Thoracic aorta (tissue), 2 donors: ENCODE data around the gene MIPEP. TPM values are rescaled to one million over a fixed set of nuclear protein-coding genes. Genes with fewer than 3 reads are reported as not detected.

Source experiments
- ATAC-seq: fragments of 150-250 bp; one replicate; pipeline ENCODE4 v1.8.0; 2017; ENCODE audit warnings: low read depth; ENCODE audit not compliant: insufficient number of reproducible peaks, low FRiP score
- DNase-seq: peaks from one replicate; pipeline ENCODE4 v3.0.0-alpha.2; 2020; ENCODE audit warnings: low spot score
- H3K27ac ChIP-seq, 2 donors: fragments of 200-600 bp; sonication (generic); 1 replicate in 1 of 2; 2 replicates in 1 of 2; pipeline ENCODE4 v1.5.1; 2016; ENCODE audit warnings: mild to moderate bottlenecking in 2 of 2, moderate library complexity in 2 of 2
- H3K27me3 ChIP-seq: fragments of 200-600 bp; sonication (generic); replicated peaks from 2 replicates; pipeline ENCODE4 v1.6.0; 2016; ENCODE audit warnings: mild to moderate bottlenecking; ENCODE audit not compliant: insufficient read depth
- H3K36me3 ChIP-seq: fragments of 200-600 bp; sonication (generic); one replicate; pipeline ENCODE4 v1.5.1; 2016
- H3K4me1 ChIP-seq, 2 donors: fragments of 200-600 bp; sonication (generic); 1 replicate in 1 of 2; 2 replicates in 1 of 2; pipeline versions ENCODE4 v1.5.1 to v1.6.0; 2016; ENCODE audit warnings: low read depth in 2 of 2, mild to moderate bottlenecking in 1 of 2; ENCODE audit not compliant: control insufficient read depth in 1 of 2
- H3K4me3 ChIP-seq: fragments of 200-600 bp; sonication (generic); 2 replicates; pipeline ENCODE4 v1.5.1; 2016; ENCODE audit warnings: mild to moderate bottlenecking
- H3K9me3 ChIP-seq: fragments of 200-600 bp; sonication (generic); 2 replicates; pipeline ENCODE4 v1.5.1; 2016
- total RNA-seq, 2 donors: library from RNA; depleted of rRNA; stranded (reverse); fragments of >200 nt; gene quantifications; one replicate each; pipeline versions ENCODE4 v1.1.0 to v1.2.3, GENCODE V29; 2016
- TF ChIP-seq, protein P1 (sequence below): fragments of 200-600 bp; sonication (generic); IDR thresholded peaks from one replicate; pipeline ENCODE4 v1.5.1; 2019; ENCODE audit warnings: antibody characterized with exemption

Gene MIPEP
- total RNA-seq, 2 donors from 2014 or later = 11.6 to 12.0 TPM

DNA sequence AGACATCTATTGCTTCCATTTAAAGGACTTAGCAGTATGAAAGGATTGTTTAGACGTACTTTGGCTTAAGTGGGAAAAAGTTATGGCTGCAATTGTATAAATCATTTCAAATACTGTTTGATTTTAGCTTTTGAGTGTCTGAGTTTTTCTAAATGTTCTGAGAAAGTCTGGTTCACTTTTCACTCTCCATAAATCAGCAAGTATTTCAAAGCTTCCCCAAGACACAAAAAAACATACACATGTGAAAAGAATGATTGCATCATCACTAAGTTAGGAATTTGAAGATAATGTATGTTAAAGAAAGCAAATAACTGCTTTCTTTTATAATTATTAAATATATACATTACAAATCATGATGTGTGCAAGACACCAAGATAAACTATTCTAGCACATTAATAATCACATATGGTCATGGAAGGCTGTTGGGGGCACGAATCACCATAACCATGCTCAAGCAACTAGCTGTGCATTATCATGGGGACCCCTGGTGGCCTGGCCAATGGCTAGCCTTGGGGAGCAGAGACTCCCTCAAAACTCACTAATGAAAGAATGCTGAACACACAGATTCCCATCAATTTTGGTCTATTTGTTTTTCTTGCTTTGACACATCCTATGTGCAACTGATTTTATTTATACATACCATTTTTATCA, 111.1 kb downstream of the MIPEP start:
- no peak for DNase-seq
- no peaks in the 10 kb centered on the region for H3K9me3 ChIP-seq
- no peaks in the 10 kb centered on the region for H3K36me3 ChIP-seq
- H3K27ac ChIP-seq = no peak overlapping the region
- no peak for ATAC-seq
- H3K4me1 ChIP-seq = no peaks in the 10 kb centered on the region
- no peaks in the 10 kb centered on the region for H3K27me3 ChIP-seq
- TF ChIP-seq, protein P1, sequence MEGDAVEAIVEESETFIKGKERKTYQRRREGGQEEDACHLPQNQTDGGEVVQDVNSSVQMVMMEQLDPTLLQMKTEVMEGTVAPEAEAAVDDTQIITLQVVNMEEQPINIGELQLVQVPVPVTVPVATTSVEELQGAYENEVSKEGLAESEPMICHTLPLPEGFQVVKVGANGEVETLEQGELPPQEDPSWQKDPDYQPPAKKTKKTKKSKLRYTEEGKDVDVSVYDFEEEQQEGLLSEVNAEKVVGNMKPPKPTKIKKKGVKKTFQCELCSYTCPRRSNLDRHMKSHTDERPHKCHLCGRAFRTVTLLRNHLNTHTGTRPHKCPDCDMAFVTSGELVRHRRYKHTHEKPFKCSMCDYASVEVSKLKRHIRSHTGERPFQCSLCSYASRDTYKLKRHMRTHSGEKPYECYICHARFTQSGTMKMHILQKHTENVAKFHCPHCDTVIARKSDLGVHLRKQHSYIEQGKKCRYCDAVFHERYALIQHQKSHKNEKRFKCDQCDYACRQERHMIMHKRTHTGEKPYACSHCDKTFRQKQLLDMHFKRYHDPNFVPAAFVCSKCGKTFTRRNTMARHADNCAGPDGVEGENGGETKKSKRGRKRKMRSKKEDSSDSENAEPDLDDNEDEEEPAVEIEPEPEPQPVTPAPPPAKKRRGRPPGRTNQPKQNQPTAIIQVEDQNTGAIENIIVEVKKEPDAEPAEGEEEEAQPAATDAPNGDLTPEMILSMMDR = no peak
- no peak overlapping the region for H3K4me3 ChIP-seq

DNA sequence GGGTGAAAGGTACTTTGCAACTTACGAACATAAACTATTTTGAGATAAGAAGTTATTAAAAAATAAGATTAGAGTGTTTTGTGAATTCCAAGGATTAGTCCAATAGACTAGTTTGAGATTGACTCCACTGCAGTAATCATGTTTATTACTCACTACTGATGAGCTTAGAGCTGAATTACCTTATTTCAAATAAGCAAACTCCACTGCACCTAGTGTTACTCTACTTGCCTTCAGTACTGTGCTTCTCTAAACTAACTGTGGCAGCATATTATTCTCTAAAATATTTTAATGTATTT, 111.7 kb downstream of the MIPEP start:
- Histone ChIP-seq H3K4me3 (no peak overlapping the region), H3K4me1 (no peaks in the 10 kb centered on the region), H3K36me3 (no peaks in the 10 kb centered on the region), H3K9me3 (no peaks in the 10 kb centered on the region), H3K27me3 (no peaks in the 10 kb centered on the region), H3K27ac (no peak overlapping the region)
- TF ChIP-seq, protein P1 = no peak
- ATAC-seq = no peak
- DNase-seq = no peak

DNA sequence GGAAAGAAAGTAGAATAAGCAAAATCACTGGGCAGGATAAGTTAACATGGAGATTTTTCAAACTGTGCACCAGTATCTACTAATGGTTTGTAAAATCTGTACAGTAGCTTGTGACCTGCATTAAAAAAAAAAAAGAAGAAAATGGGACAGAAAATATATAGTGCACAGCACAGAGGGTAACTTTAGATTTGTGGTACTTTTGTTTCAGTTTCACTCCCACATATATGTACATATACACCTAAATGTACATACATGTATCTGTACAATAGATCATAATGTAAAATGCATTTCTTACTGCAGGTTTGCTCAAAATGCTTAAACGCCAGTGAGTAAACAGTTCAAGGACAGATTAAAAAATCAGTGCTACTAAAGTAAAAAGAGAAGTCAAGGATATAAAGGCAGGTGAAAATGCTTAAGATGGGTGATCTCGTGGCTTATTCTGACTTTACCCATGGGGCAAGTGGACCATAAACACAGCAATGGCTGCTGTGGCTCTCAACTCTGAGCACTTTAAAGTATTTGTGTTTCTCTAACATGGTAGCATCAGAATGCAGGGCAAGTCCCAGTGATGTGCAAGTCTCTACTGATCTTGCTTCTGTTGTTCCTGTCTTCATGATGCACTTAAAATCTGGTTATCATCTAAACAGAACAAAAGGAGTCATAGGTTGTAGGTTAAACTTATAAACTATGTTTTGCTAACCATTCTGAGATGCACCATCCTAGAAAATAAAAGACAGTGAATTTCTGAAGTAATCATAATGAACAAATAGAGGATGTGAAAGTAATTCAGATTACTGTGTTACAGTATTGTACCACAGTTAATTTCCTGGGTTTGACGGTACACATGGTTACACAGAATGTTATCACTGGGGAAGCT, 112.3 kb downstream of the MIPEP start:
- DNase-seq (no peak), ATAC-seq (no peak)
- H3K4me1 ChIP-seq = no peaks in the 10 kb centered on the region
- no peaks in the 10 kb centered on the region for H3K9me3 ChIP-seq
- no peak overlapping the region for H3K27ac ChIP-seq
- no peak overlapping the region for H3K4me3 ChIP-seq
- H3K27me3 ChIP-seq = no peaks in the 10 kb centered on the region
- TF ChIP-seq, protein P1 = no peak
- H3K36me3 ChIP-seq = no peaks in the 10 kb centered on the region

DNA sequence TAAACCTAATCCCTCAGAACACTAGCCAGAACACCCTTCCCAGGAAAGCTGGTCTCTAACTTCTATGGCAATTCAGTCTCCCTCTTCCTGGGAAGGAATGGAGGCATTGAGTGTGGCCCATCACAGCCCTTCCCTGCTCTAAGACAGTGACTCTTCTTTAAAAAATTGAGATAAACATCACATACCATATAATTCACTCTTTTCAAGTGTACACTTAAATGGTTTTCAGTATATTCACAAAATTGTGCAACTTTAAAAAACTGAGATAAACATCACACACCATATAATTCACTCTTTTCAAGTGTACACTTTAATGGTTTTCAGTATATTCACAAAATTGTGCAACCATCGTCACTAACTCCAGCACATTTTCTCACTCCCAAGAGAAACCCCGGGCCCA, 116.5 kb downstream of the MIPEP start:
- Histone ChIP-seq H3K4me3 (no peak overlapping the region), H3K27ac (no peak overlapping the region), H3K27me3 (no peaks in the 10 kb centered on the region), H3K4me1 (no peaks in the 10 kb centered on the region), H3K36me3 (no peaks in the 10 kb centered on the region), H3K9me3 (no peaks in the 10 kb centered on the region)
- TF ChIP-seq, protein P1 = no peak
- DNase-seq (no peak), ATAC-seq (no peak)

DNA sequence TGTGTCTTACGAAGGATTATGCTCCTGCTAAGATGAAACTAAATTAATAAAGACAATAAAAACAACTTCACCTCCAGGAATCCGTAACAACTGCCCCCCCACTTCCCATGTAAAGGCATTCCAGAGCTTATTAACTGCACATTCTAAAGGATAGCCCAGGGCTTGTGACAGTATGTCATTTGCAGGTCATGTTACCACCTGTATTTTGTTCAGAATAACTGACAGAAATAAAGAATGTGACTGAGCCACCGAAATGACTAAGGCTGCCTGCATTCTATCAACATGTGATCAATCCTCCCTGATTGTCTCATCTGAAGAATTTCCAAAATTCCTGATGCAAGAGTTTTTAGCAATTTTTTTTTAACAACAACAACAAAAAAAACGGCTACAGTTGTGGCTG, 117.2 kb downstream of the MIPEP start:
- DNase-seq (no peak), ATAC-seq (no peak)

More for the DNA sequence above, 117.2 kb downstream of the MIPEP start:
- Histone ChIP-seq H3K4me3 (no peak overlapping the region), H3K4me1 (no peaks in the 10 kb centered on the region), H3K9me3 (no peaks in the 10 kb centered on the region), H3K27me3 (no peaks in the 10 kb centered on the region), H3K36me3 (no peaks in the 10 kb centered on the region), H3K27ac (no peak overlapping the region)
- TF ChIP-seq, protein P1 = no peak
